Adrenal gland (tissue), 12 donors: ENCODE data around the gene MEIKIN. TPM values are rescaled to one million over a fixed set of nuclear protein-coding genes. Genes with fewer than 3 reads are reported as not detected.

Source experiments
- DNase-seq, 7 donors: peaks; one replicate each; pipeline ENCODE4 v3.0.0-alpha.2; 2019 to 2020
- H3K27ac ChIP-seq, 5 donors: fragments of 200-600 bp; sonication (generic) in 4 of 5; 1 replicate in 3 of 5; 2 replicates in 2 of 5; pipeline versions ENCODE4 v1.5.1 to v1.8.0; 2016 to 2020; ENCODE audit warnings: mild to moderate bottlenecking in 1 of 5
- H3K27me3 ChIP-seq: fragments of 200-600 bp; 2 replicates; pipeline ENCODE4 v1.8.0; 2021
- H3K36me3 ChIP-seq, 2 donors: fragments of 200-600 bp; replicated peaks in 1 of 2; 1 replicate in 1 of 2; 2 replicates in 1 of 2; pipeline versions ENCODE4 v1.5.1 to v1.8.0; 2018 to 2022
- H3K4me1 ChIP-seq, 2 donors: fragments of 200-600 bp; replicated peaks in 1 of 2; 1 replicate in 1 of 2; 2 replicates in 1 of 2; pipeline versions ENCODE4 v1.5.1 to v1.8.0; 2018 to 2021
- H3K4me3 ChIP-seq, 4 donors: fragments of 200-600 bp; sonication (generic) in 3 of 4; one replicate each; pipeline ENCODE4 v1.5.1; 2016 to 2018
- H3K9me3 ChIP-seq, 3 donors: fragments of 200-600 bp; sonication (generic) in 1 of 3; replicated peaks in 1 of 3; 1 replicate in 2 of 3; 2 replicates in 1 of 3; pipeline versions ENCODE4 v1.5.1 to v1.8.0; 2016 to 2021
- POLR2A ChIP-seq, 2 donors: fragments of 450-650 bp; IDR thresholded peaks; one replicate each; pipeline ENCODE4 v1.6.1; 2017; ENCODE audit warnings: antibody characterized with exemption in 2 of 2, mild to moderate bottlenecking in 2 of 2, moderate library complexity in 1 of 2
- WGBS, 4 donors: extraction: QIAGEN DNeasy Blood & Tissue Kit in 2 of 4; methylation state at CpG; one replicate each; pipeline versions ENCODE4 v1.1.5 to v1.1.7; 2013 to 2017; 5-methylcytosine and 5-hydroxymethylcytosine counted together
- intact Hi-C, 2 donors: fragments of 100-400 bp; cut with DNase I; formaldehyde crosslinking; loops; one replicate each; pipeline versions ENCODE4 v1.14.1 to v1.15.0; 2022 to 2023
- polyA plus RNA-seq, 3 donors: library from polyadenylated mRNA; stranded (reverse); fragments of 200-250 nt in 2 of 3; fragments of 350-450 nt in 1 of 3; fragmentation: Illumina TruSeq in 1 of 3; extraction: RNeasy Lipid Tissue Mini Kit (QIAGEN cat#74804) in 1 of 3; gene quantifications; one replicate each; pipeline ENCODE4 v1.2.3, GENCODE V29; 2013 to 2014
- total RNA-seq, 9 donors: library from RNA; depleted of rRNA in 4 of 9; stranded (reverse); fragments of >200 nt in 4 of 9; fragments of 120-200 nt in 1 of 9; fragmentation: NEBNext Ultra II Directional in 1 of 9; extraction: Animal tissue kit (Norgen Biotek cat#: 25700) in 1 of 9; gene quantifications; one replicate each; pipeline versions ENCODE4 v1.1.0 to v1.2.4, GENCODE V29; 2013 to 2023
- TF ChIP-seq, protein P1 (sequence below), 6 experiments: fragments of 450-650 bp in 4 of 6; fragments of 200-600 bp in 2 of 6; sonication (generic) in 1 of 6; IDR thresholded peaks; 1 replicate in 5 of 6; 2 replicates in 1 of 6; pipeline versions ENCODE4 v1.5.1 to v1.8.0; 2016 to 2021; ENCODE audit warnings: antibody characterized with exemption in 6 of 6, mild to moderate bottlenecking in 2 of 6, moderate library complexity in 1 of 6
- donor health status: healthy with polysubstance abuse.
- donor health status: Bipolar disorder and iron deficiency.
- donor health status: DM: yes; HTN: yes; CAD: no.
- donor health status: DM: no; HTN: no; CAD: no.
- donor health status: DM: no; HTN: no; CAD: no.
- donor health status: DM: yes; HTN: yes; CAD: no.

MEIKIN gene
- total and polyA plus RNA-seq, 12 donors: 0.11 TPM; not detected in 11

DNA sequence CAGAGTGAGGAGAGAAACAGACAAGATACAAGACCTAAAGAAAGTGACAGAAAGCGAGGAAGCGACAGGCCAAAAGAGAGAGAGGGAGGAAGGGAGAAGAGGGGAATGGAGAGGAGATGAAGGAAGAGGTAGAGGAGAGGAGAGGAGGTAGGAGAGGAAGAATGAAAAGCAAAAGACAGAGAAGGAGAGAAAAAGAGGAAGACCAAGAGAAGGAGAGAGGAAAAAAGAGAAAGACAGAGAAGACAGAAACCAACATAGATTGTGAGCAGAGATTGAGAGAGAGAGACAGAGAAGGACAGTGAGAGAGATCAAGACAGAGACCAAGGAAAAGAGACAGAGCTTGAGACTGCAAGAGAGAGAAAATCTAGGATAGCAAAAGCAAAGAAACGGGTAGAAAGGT, 90.0 kb downstream of the MEIKIN start:
- no peaks in the 10 kb centered on the region for H3K9me3 ChIP-seq
- TF ChIP-seq POLR2A (IDR thresholded peaks at IDR 0.05): no peak
- TF ChIP-seq, protein P1, sequence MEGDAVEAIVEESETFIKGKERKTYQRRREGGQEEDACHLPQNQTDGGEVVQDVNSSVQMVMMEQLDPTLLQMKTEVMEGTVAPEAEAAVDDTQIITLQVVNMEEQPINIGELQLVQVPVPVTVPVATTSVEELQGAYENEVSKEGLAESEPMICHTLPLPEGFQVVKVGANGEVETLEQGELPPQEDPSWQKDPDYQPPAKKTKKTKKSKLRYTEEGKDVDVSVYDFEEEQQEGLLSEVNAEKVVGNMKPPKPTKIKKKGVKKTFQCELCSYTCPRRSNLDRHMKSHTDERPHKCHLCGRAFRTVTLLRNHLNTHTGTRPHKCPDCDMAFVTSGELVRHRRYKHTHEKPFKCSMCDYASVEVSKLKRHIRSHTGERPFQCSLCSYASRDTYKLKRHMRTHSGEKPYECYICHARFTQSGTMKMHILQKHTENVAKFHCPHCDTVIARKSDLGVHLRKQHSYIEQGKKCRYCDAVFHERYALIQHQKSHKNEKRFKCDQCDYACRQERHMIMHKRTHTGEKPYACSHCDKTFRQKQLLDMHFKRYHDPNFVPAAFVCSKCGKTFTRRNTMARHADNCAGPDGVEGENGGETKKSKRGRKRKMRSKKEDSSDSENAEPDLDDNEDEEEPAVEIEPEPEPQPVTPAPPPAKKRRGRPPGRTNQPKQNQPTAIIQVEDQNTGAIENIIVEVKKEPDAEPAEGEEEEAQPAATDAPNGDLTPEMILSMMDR (IDR thresholded peaks at IDR 0.05): no peak

DNA sequence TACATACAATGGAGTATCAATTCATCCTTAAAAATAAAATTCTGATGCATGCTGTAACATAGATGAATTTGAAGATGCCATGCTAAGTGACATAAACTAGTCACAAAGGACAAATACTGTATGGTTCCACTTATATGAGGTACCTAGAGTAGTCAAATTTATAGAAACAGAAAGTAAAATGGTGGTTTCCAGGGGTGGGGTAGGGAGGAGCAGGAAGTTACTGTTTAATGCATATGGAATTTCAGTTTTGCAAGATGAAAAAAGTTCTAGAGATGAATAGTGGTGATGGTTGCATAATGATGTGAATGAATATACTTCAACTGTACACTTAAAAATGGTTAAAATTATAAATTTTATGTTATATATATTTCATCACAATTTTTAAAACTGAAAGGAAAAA, 91.3 kb downstream of the MEIKIN start:
- Histone ChIP-seq H3K27ac (no peak overlapping the region), H3K4me1 (no peaks in the 10 kb centered on the region), H3K27me3 (no peaks in the 10 kb centered on the region), H3K4me3 (no peak overlapping the region), H3K9me3 (no peaks in the 10 kb centered on the region), H3K36me3 (no peaks in the 10 kb centered on the region)
- TF ChIP-seq, protein P1 (IDR thresholded peaks at IDR 0.05): no peak
- TF ChIP-seq POLR2A (IDR thresholded peaks at IDR 0.05): no peak
- DNase-seq: no peak
- intact Hi-C loops: no loop called here

More for the DNA sequence above, 90.0 kb downstream of the MEIKIN start:
- 82 to 91% (median 84%) methylated on average over 3 of the region's 3 CpGs for whole genome bisulfite sequencing, 4 donors
- no peaks in the 10 kb centered on the region for H3K4me1 ChIP-seq
- DNase-seq: no peak
- intact Hi-C loops: no loop called here
- H3K27me3 ChIP-seq: no peaks in the 10 kb centered on the region
- H3K36me3 ChIP-seq: no peaks in the 10 kb centered on the region
- H3K4me3 ChIP-seq: no peak overlapping the region
- no peak overlapping the region for H3K27ac ChIP-seq

- DNase-seq: no peak
- Histone ChIP-seq H3K36me3 (no peaks in the 10 kb centered on the region), H3K27ac (no peak overlapping the region), H3K9me3 (peaks cover 0 to 5% (median 0%) of the 10 kb centered on the region in 3 donors), H3K4me3 (no peak overlapping the region), H3K27me3 (no peaks in the 10 kb centered on the region), H3K4me1 (no peaks in the 10 kb centered on the region)
- intact Hi-C loops: no loop called here
- TF ChIP-seq, protein P1 (IDR thresholded peaks at IDR 0.05): no peak
- no peak for TF ChIP-seq POLR2A (IDR thresholded peaks at IDR 0.05)
- 67 to 72% (median 68%) methylated on average over 2 of the region's 2 CpGs for WGBS, 4 donors
Observed at GRCh38 chr5:131848662-131849061, 96.8 kb downstream of the MEIKIN start.

- no peaks in the 10 kb centered on the region for H3K36me3 ChIP-seq
- H3K4me3 ChIP-seq: no peak overlapping the region
- no peak for TF ChIP-seq POLR2A (IDR thresholded peaks at IDR 0.05)
- TF ChIP-seq, protein P1 (IDR thresholded peaks at IDR 0.05): no peak
- H3K27ac ChIP-seq: no peak overlapping the region
- DNase-seq: no peak
- H3K4me1 ChIP-seq: no peaks in the 10 kb centered on the region
- H3K27me3 ChIP-seq: no peaks in the 10 kb centered on the region
- 41 to 73% (median 54%) methylated on average over 1 of the region's 1 CpG for WGBS, 4 donors
- intact Hi-C loops: no loop called here
- H3K9me3 ChIP-seq: peaks cover 0 to 5% (median 0%) of the 10 kb centered on the region in 3 donors
Observed at GRCh38 chr5:131846536-131846935, 98.9 kb downstream of the MEIKIN start.
